HG03095 (cell line): ENCODE results near the gene NFATC3.

Experiments
- ATAC-seq: cut with Tn5 transposase; IDR thresholded peaks from one replicate; pipeline ENCODE4 v1.9.1; 2021; ENCODE audit warnings: moderate library complexity; ENCODE audit not compliant: unreplicated experiment

The NFATC3 gene

DNA sequence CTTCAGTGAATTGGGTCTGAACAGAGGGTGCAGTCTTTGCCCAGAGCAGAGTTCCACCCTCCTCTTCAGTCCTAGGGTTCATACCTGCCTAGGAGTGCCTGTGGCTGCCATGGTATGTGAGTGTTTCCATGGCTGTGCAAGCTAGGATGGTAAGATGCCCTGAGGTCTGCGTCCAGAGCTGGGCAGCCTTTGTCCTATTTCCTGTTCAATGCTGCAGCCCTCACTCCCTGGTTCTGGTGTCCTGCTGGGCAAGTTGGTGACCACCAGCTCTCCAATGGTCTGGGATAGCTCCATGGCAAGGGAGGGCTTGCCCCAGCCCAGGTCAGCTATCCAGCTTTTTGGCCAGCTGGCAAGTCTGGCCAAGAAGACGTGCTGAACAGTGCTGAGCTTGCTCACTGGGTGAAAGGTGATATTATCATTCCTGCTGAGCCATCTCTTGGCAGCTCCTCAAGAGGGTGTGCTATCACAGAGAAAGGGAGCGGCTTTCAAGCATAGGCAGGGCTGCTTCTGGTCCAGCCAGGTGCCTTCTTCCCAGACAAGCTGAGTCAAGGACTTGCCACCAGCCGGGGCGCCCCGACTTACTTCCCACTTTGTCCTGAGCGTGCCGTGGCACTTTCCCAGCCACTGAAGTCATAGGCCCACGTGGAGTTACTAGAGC is 13.0 kb upstream of the NFATC3 start:
- no peak for ATAC-seq

DNA sequence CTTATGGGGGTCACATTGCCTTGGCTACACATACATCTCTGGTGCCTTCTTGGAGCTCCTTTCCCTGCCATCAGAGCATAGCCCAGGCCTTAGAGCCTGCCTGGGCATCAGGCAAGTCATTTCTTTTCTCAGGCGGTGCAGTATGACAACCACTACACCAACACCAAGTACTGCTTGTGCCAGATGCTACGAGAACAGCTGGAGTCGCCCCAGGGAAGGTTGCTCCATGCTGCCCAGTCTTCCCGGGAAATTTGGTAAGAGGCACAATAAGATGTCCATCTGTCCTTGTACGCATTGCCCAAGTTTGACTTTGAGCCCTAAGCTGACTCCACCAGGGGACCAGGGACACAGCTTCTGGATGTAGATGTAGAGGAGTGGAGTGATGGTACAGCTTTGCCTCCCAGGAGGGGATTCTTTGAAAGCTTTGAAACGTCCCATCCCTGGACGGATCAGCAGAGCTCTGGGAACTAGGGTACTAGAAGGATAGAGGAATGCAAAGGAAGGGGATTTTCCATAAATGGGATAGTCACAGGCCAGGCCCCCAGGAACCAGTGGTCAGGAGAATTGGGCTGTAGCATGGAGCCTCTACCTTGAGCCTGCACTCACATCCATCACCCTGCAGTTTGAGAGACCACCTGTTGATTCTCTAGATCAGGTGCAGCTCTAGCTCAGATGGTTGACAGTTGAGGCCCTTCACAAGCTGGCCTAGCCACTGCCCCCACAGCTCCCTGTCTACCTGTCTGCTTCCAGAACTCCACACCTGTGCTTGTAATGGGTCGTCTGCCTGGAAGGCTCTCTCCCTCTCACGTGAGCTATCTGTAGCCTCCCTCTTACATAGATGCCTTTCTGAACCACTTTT is 11.0 kb upstream of the NFATC3 start:
- no peak for ATAC-seq

DNA sequence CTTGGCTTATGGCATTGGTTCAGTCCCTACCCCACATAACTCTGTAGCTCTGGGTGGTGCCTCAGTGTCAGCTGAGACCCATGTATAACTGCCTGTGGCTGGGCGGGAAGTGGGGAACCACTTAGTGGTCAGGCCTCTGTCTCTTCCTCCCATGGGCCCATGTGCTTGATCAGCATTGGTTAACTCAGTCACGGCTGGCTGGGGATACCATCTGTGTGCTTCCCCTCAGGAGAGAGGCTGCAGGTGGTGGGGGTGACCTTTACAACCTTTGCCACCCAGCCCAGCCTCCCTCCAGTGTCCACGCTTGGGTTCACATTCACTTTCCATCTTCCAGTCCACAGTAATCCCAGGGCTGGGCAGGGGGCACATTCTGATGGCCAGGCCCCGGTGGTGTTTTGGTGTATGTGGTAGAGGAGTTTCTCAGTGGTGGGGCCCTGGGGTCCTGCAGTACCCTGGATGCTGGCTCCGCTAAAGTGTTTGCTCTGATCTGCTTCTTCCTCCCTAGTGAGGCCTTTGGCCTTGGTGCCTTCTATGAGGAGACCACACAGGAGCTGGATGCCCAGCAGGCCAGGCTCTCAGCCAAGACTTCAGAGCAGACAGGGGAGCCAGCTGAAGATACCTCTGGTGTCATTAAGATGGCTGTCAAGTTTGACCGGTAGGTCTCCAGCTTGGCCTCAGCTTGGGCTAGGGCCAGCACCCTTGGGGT is 10.2 kb upstream of the NFATC3 start:
- peak; percentile 73 for ATAC-seq

DNA sequence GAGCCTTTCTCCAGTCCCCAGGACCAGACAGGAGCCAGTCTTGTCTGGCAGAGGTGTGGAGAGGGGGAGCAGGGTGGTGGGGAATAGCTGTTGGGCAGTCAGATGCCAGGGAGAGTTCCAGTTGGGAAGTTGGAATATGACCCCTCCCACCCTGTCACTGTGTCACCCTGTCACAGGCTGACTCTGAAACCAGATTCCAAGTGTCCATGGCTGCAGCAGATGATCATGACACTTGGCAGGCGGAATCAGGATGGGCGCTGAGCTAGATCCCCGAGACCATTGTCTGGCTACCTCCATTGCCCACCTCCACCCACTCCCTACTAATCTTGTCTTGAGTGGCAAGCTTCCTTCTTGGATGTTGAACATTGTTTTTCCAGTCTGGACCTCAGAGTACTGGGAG is 9.2 kb upstream of the NFATC3 start:
- ATAC-seq = no peak

DNA sequence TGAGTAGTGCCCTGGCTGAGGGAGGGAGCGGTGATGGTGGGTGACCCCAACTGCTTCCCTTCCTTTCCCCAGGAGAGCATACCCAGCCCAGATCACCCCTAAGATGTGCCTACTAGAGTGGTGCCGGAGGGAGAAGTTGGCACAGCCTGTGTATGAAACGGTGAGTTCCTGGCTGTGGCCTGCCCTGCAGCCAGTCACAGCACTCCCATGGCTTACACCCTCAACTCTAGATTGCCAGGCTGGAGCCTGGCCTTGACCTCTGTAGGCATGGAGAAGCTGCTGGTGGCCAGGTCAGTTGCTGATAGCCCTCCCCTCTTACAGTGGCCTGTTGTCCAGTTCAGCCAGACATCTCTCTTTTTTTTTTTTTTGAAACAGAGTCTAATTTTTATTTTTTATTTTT is 8.6 kb upstream of the NFATC3 start:
- ATAC-seq = no peak

DNA sequence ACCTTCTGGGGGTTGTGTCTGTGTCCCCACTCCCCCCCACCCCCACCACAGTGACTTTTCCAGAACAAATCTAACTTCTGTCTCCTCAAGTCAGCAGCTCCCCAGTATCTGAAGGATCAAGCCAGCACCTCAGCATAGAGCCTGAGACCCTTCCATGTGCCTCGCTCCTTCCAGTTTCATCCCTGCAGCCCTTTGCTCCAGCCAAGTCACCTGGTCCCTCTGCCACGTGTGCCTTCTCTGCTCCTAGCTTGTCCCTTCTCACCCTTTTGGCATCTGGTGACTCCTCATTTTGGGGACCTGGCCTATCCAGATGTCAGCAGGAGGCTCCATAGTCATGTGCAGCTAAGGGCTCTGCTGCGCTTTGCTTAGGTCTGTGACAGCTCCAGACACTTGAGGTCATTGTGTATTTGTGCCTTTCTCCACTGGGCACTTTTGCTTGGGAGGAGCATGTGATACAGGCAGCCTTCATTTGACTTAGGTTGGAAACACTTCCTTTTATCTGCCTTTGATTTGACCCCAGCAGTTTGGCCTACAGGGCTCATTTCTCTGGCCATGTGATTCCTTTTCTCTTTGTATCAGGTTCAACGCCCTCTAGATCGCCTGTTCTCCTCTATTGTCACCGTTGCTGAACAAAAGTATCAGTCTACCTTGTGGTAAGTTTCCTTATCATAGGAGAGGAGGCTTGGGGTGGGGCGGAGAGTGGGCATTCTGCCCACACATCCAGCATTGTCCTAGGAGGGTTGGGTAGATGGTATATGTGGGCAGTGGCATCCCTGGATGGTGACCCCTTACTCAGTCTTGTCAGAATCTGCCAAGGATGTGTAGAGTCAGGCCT is 7.1 kb upstream of the NFATC3 start:
- no peak for ATAC-seq

DNA sequence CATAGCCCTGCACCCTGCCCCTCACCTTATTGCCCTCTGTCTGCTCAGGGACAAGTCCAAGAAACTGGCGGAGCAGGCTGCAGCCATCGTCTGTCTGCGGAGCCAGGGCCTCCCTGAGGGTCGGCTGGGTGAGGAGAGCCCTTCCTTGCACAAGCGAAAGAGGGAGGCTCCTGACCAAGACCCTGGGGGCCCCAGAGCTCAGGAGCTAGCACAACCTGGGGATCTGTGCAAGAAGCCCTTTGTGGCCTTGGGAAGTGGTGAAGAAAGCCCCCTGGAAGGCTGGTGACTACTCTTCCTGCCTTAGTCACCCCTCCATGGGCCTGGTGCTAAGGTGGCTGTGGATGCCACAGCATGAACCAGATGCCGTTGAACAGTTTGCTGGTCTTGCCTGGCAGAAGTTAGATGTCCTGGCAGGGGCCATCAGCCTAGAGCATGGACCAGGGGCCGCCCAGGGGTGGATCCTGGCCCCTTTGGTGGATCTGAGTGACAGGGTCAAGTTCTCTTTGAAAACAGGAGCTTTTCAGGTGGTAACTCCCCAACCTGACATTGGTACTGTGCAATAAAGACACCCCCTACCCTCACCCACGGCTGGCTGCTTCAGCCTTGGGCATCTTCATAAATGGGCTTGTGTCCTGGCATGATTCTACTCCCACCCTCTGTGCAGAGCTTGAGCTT is 6.3 kb upstream of the NFATC3 start:
- ATAC-seq = no peak

DNA sequence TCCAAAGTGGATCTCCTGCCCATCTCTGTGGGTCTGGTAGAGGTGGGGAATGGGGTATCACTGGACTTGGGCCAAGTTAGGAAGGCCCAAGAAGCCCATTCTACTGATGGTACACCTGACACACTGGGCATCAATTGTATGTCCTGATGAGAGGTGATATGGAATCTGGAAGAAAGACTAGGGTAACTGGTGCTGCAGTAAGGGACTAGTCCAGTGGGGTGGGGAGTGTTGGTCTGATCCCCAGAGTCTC is 5.9 kb upstream of the NFATC3 start:
- ATAC-seq = no peak

DNA sequence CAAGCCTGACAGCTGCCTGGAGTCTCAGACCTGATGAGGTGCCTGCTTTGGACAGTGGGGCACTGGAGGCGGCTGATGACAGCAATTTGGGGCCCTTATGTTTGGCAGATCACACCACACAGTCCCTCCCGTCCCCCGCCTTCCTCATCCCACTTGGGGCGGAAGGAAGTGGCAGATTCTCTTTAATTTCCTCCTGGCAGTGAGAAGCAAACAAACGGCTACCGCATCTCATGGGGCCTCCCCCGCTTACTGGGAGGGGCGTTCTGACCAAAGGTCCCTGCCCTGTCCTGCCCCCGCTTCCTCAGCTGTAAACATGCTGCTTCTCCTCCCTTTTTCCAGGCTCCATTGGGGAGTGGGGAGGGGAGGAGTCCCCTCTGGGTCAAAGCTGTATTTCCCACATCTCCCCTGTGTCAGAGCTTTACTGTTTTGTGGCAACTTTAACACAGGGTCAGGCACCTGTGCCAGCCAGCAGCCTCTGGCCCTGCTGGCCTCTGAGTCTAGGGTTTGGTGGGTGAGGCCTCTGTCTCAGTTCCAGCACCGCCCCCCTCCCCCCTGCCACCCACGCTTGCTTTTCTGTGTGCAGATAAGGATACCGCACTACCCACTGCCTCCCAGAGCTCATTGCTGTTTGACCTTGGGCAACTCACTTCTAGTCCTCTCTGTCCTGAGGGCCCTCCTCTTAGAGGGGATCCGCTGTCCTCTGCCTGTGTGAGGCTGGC is 5.4 kb upstream of the NFATC3 start:
- ATAC-seq = no peak

DNA sequence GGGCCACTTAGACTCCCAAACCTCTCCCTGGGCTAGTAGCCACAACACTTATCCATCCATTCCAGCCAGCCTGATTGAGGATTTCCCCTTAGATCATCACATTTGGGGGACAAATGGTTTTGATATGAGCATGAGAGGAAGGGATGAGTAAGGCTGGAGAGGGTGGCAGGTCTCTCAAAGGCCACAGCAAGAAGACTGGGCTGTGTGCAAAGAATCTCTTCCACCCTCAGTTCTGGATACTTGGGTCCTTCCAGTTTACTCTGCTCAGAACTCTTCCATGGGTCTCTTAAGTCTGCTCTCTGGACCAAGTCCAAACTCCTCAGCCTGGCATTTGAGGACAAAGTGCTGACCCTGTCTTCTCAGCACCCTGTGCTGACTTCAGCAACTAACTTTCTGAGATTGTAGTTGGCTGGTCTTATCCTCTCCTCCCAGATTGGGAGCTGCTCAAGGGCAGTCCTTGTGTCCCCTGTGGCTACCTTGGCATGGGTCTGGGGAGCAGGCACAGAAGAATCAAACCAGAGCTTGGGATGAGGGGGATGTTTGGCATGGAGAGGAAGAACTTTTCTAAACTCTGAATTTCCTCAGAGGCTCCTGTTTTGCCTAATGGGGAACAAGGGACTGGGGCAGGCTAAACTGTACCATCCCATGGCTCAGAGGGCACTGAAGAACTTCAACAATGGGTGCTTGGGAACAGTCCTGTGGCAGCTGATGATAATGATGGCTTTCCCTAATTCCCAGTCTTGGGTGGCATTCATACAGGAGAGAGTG is 3.1 kb upstream of the NFATC3 start:
- no peak for ATAC-seq

DNA sequence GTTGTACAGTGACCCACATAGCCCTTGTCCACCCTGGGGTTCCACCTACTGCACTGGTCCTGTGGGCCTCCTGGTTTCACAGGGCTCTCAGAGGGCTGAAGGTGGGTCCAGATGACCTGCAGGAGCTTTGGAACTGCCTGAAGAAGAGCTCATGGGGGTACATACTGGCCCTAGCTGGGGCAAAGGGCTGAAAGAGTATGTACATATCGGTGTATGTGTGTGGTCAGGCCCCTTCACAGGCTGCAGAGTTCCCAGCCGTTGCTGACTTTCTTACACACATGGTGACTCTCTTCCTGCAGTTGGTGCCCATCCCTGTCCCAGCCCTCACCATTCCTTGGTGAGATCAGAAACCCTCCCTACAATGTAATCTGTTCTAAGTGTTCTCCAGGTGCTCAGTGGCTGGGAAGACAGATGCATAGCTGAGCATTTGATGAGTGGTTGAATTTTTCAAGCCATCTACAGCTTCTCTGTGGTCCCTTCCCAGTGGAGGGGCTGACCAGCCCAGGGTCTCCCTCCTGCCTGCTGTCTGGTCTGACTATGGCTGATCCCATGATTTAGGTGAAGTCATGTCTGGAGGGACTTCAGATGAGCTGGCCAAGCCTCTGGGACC is 2.4 kb upstream of the NFATC3 start:
- ATAC-seq = no peak

DNA sequence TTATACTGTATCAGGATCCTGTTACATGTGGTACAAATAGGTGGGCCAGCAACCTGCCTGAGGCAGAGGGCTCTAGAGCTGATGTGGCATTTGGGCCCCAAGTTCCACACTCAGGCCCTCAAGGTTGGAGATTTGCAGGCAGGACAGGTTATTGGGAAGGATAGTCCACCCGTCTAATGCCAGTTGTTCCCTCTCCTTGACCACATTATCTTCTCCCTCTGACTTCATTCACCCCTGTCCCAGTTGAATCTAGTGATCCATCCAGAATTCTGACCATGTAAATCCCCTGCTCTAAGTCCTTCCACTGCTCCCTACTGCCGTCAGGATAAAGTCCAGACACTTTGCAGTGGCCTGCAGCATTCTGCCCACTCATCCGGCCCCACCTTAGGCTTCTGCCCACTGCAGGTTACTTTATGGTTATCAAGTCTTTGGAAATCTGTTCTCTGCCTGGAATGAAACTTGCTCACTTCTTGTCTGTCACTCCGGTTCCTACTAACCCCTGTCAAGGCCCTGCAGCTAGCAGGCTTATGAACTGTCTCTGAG is 1.9 kb upstream of the NFATC3 start:
- ATAC-seq = no peak

DNA sequence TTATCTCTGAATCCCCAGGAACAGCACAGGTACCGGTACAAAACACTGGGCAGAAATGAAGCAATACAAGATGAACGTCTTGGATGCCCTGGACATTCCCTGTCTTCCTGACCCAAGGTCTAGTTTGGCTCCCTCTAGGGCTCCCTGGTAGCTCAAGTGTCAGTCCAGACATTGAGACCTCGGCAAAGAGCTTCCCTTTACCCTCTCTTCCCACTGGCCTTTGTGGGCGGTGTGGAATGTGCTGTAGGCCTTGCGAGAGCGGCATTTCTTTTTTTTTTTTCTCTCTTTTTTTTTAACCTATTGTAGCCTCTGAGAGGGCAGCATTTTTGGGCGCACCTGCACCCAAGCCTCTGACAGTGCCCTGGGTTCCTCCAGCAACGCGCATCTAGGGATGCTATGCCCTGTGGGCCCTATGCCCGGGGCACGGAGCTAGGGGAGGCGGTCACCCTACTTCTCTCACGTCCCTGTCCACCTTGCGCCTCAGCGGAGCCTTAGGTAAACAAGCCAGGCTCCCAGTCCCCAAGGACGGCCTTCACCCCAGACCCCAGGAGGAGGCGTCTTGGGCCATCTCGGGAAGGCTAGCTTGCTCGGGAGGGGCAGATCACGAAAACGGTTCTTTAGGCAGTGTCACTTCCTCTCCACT is 1.2 kb upstream of the NFATC3 start:
- ATAC-seq = no peak

DNA sequence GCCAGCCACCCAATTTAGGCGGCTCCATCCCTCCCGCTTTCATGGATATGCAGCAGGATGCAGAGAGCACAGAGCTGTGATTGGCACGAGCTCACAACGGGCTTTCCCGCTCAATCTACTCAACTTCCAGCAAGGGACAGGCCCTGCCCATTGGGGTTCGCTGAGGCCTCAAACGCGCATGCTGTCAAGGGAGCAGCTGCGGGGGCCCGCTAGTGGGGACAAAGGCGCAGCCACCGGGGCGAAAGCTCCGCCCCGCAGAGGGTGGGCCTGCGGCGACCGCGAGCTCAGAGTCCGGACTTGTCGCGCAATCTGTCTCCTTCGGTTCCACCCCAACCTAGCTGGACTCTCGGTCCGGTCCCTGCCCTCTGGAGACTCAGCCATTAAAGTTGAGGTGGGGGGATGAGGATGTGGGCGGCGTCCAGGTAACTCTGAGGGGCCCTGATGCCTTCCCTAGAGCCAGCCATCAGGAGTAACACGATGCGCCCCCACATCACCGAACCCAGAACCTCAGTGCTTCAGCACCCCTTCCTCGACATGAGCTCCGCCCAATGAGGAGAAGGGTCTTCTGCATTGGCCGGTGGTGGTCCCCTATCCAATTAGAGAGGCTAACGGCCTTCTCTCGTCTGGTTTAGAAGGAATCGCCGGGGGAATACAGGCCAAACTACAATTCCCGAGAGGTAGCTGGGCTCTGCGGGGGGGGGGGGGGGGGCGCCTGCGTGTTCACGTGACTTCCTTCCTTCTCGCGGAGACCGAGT is 489 bp upstream of the NFATC3 start:
- peak; percentile 53 for ATAC-seq

DNA sequence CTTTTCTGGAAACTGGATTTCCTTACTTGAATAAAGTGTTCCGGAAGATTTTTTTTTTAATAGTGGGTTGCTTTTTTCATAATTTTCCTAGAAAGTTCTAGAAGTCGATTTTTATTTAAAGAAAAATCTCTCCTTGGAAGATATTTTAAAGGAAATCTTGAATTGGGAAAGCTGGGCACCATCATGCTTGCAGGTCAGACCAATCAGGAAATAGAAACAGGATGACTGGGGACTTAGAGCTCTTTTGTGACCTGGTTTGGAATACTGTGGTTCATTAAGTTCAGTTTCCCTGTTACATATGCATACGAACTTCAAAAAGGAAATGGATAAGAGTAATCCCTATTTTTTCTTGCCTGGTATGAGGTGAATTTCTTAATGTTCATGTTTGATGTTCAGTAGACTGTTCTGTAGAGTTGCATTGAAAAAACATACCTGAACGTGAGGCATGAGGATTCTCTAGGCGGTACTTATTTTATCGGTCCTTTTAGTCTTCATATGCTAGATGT is 1.2 kb downstream of the NFATC3 start:
- no peak for ATAC-seq

DNA sequence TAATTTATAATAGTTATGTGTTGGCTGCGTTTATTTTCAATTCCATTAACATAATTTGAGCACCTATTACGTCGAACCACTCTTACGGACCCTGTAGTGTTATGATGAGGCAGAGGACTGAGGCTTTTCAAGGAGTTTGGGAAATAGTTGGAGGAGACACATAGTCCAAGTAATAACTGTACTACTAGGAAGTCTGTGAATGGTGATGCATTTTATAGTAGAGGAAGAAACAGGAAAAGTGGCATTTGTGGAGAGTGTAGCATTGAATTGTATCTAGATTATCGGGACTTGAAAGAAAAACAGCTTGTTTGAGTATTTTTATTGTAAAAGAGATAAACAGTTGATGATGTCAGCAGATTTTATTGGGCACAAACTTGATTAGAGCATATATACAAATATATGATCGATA is 1.7 kb downstream of the NFATC3 start:
- ATAC-seq = no peak

DNA sequence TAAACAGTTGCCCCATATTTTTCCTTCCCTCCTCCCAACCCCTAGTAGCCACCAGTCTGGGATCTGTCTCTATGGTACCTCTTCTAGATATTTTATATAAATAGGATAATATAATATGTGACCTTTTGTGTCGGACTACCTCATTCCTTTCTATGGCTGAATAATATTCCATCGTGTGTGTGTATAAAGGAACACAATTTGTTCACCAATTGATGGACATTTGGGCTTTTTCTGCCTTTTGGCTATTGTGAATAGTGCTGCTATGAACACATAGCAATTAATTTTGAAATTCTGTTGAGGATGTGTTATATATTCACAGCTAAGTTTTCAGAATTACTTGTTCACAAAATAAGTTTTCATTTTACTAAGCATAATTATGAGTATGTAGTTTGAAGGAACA is 2.5 kb downstream of the NFATC3 start:
- ATAC-seq = no peak
